HL-60 (cell line): ENCODE measurements around the gene LST1.

Experiments used
- DNase-seq, 2 experiments: peaks; one replicate each; pipeline ENCODE4 v3.0.0-alpha.2; 2010 to 2020; ENCODE audit warnings: low read depth in 1 of 2, low spot score in 1 of 2
- H3K27ac ChIP-seq: fragments of 250-450 bp; sonication (Bioruptor Pico); replicated peaks from 2 replicates; pipeline ENCODE4 v1.5.1; 2020; ENCODE audit warnings: mild to moderate bottlenecking, moderate library complexity
- H3K27me3 ChIP-seq: fragments of 250-450 bp; sonication (Bioruptor Pico); 2 replicates; pipeline ENCODE4 v1.5.1; 2021; ENCODE audit warnings: mild to moderate bottlenecking, moderate library complexity; ENCODE audit not compliant: insufficient read depth, poor library complexity, severe bottlenecking
- H3K4me3 ChIP-seq: replicated peaks from 2 replicates; pipeline ENCODE4 v1.5.1; 2011; ENCODE audit warnings: mild to moderate bottlenecking, control low read depth, low read length; ENCODE audit not compliant: insufficient read depth
- CTCF ChIP-seq: IDR thresholded peaks from one replicate; pipeline ENCODE4 v1.5.1; 2011; ENCODE audit warnings: low read length, control low read depth, inconsistent platforms; ENCODE audit not compliant: insufficient read depth
- GABPA ChIP-seq: IDR thresholded peaks from 2 replicates; pipeline ENCODE4 v1.6.1; 2012; ENCODE audit warnings: low read depth
- POLR2AphosphoS5 ChIP-seq: IDR thresholded peaks from 2 replicates; pipeline ENCODE4 v1.6.1; 2012; ENCODE audit warnings: low read depth
- REST ChIP-seq: IDR thresholded peaks from 2 replicates; pipeline ENCODE4 v1.6.1; 2012; ENCODE audit warnings: low read depth; ENCODE audit not compliant: insufficient replicate concordance
- SPI1 ChIP-seq: IDR thresholded peaks from 2 replicates; pipeline ENCODE4 v1.6.1; 2012; ENCODE audit warnings: low read depth, mild to moderate bottlenecking, borderline replicate concordance

Gene LST1

GRCh38 chr6:31620586-31621319 is 34.7 kb downstream of the LST1 start, which contains the start of gene PRRC2A:
Gene PRRC2A, plus strand, starts transcription at chr6:31620715. Its CDS starts 2,075 bp downstream, at chr6:31622790.
- H3K27me3 ChIP-seq, result no peaks in the 10 kb centered on the region
- peak within 1 kb of the TSS; percentile 83 for H3K4me3 ChIP-seq
- peak; percentile 74 to 76 for DNase-seq
- TF ChIP-seq GABPA (no peak), REST (peak; percentile 71)
- H3K27ac ChIP-seq, result peak within 1 kb of the TSS; percentile 97

- no peak for DNase-seq
- TF ChIP-seq SPI1, result no peak
- Histone ChIP-seq H3K27ac (peak overlapping the region; percentile 97), H3K4me3 (peak overlapping the region; percentile 83), H3K27me3 (no peaks in the 10 kb centered on the region)
Measured at GRCh38 chr6:31621320-31621939, 35.4 kb downstream of the LST1 start.

- TF ChIP-seq GABPA (no peak), POLR2AphosphoS5 (no peak), REST (no peak), CTCF (no peak), SPI1 (no peak)
- DNase-seq, result no peak
- H3K27me3 ChIP-seq, result no peaks in the 10 kb centered on the region
- H3K27ac ChIP-seq, result peak overlapping the region; percentile 97
- H3K4me3 ChIP-seq, result peak overlapping the region; percentile 83
Measured at GRCh38 chr6:31621991-31622390, 35.9 kb downstream of the LST1 start.

GRCh38 chr6:31622684-31623091 is 36.6 kb downstream of the LST1 start:
- peak overlapping the region; percentile 83 for H3K4me3 ChIP-seq
- peak in 1 of 2 experiments; percentile 62 for DNase-seq

More at GRCh38 chr6:31622684-31623091, 36.6 kb downstream of the LST1 start:
- TF ChIP-seq CTCF (no peak), SPI1 (peak; percentile 88), GABPA (no peak), POLR2AphosphoS5 (no peak)
- Histone ChIP-seq H3K27ac (peak overlapping the region; percentile 97; the same call in 1 of the 2 replicates), H3K27me3 (no peaks in the 10 kb centered on the region)
